OCI-LY3 (cell line): Measurements from ENCODE around the gene TF.

ENCODE experiments used
- H2AFZ ChIP-seq: fragments of 200-600, 300-600 bp; shearing (Covaris generic); 2 replicates; pipeline ENCODE4 v1.6.0; 2014; ENCODE audit warnings: antibody characterized with exemption, low read depth, low read length
- H3K27ac ChIP-seq: fragments of 200-600, 300-600 bp; sonication (generic); 2 replicates; pipeline ENCODE4 v1.5.1; 2014; ENCODE audit warnings: mild to moderate bottlenecking, low read length, moderate library complexity, mixed read lengths
- H3K27me3 ChIP-seq: fragments of 200-600, 300-600 bp; sonication (generic); 2 replicates; pipeline ENCODE4 v1.6.1; 2014; ENCODE audit warnings: low read depth, low read length, mixed read lengths
- H3K36me3 ChIP-seq: fragments of 200-600, 300-600 bp; sonication (generic); replicated peaks from 2 replicates; pipeline ENCODE3; 2014; ENCODE audit warnings: low read depth, low read length, mixed read lengths
- H3K4me1 ChIP-seq: fragments of 300-600, 200-600 bp; sonication (generic); 2 replicates; pipeline ENCODE4 v1.6.1; 2014; ENCODE audit warnings: low read length, mixed read lengths
- H3K4me2 ChIP-seq: fragments of 200-600, 300-600 bp; sonication (generic); 2 replicates; pipeline ENCODE4 v1.6.1; 2014; ENCODE audit warnings: low read length, mixed read lengths
- H3K4me3 ChIP-seq: fragments of 300-600, 200-600 bp; sonication (generic); 2 replicates; pipeline ENCODE4 v1.5.1; 2014; ENCODE audit warnings: antibody characterized with exemption, mild to moderate bottlenecking, low read length, moderate library complexity
- H3K79me2 ChIP-seq: fragments of 300-600, 200-600 bp; shearing (Covaris generic); 2 replicates; pipeline ENCODE4 v1.6.1; 2014; ENCODE audit warnings: mild to moderate bottlenecking, low read length, mixed read lengths
- H3K9ac ChIP-seq: fragments of 300-600, 200-600 bp; shearing (Covaris generic); 2 replicates; pipeline ENCODE4 v1.6.0; 2014; ENCODE audit warnings: mild to moderate bottlenecking, low read length, moderate library complexity
- H3K9me3 ChIP-seq: fragments of 200-600, 300-600 bp; shearing (Covaris generic); 2 replicates; pipeline ENCODE4 v1.6.1; 2014; ENCODE audit warnings: low read length, mixed read lengths; ENCODE audit not compliant: insufficient read depth
- H4K20me1 ChIP-seq: fragments of 200-600, 300-600 bp; sonication (generic); 2 replicates; pipeline ENCODE4 v1.6.1; 2016; ENCODE audit warnings: low read length, mixed read lengths; ENCODE audit not compliant: insufficient read depth
- EZH2phosphoT487 ChIP-seq: fragments of 200-600 bp; shearing (Covaris generic); IDR thresholded peaks from 2 replicates; pipeline ENCODE4 v1.6.1; 2018; ENCODE audit warnings: antibody characterized with exemption, mixed run types, low read depth
- TF ChIP-seq, protein P1 (sequence below): fragments of 200-600, 300-600 bp; sonication (generic); IDR thresholded peaks from 2 replicates; pipeline ENCODE4 v1.5.1; 2014; ENCODE audit warnings: antibody characterized with exemption, low read length, low read depth

TF gene

DNA sequence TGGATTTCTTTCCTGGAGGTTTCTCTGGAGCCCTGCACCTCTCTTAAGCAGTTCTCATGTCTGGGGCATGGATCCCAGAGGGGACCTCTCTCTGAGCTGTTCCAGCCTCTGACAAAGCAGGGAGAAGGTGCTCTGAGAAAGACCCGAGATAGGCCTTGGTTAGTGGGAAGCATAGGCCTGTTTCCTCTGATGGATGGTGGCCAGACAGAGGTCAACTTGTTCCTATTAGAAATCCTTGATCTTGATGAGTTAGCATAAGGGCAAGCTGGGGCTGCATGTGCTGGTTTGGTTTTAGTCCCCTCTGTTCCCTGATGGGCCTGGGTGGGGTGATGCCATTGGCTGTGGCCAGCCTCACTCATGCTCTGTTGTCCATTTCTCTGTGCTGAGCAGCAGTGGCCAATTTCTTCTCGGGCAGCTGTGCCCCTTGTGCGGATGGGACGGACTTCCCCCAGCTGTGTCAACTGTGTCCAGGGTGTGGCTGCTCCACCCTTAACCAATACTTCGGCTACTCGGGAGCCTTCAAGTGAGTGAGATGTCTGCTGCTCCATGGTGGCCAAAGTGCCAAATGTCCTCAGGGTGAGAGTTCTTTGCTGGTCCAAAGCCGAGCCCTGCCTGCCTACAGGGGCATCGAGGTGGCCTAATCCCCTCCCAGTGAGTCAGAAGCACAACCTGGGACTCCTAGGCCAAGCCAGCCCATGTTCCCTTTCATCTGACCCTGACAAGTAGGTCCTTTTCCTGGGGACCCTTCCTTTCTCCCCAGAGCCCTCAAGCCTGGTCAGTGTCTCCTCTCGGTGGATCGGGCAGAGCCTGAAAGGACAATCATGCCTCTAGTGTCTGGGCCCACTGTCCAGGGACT lies 9.0 kb downstream of the TF start:
- H3K27me3 ChIP-seq, result 0 out of 2 replicates have a peak, but pooled peaks cover 4% of the 10 kb centered on the region
- H2AFZ ChIP-seq, result no peak overlapping the region
- TF ChIP-seq, protein P1, sequence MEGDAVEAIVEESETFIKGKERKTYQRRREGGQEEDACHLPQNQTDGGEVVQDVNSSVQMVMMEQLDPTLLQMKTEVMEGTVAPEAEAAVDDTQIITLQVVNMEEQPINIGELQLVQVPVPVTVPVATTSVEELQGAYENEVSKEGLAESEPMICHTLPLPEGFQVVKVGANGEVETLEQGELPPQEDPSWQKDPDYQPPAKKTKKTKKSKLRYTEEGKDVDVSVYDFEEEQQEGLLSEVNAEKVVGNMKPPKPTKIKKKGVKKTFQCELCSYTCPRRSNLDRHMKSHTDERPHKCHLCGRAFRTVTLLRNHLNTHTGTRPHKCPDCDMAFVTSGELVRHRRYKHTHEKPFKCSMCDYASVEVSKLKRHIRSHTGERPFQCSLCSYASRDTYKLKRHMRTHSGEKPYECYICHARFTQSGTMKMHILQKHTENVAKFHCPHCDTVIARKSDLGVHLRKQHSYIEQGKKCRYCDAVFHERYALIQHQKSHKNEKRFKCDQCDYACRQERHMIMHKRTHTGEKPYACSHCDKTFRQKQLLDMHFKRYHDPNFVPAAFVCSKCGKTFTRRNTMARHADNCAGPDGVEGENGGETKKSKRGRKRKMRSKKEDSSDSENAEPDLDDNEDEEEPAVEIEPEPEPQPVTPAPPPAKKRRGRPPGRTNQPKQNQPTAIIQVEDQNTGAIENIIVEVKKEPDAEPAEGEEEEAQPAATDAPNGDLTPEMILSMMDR, result no peak
- TF ChIP-seq EZH2phosphoT487, result no peak
- H3K27ac ChIP-seq, result no peak overlapping the region
- H3K4me3 ChIP-seq, result no peak overlapping the region
- no peaks in the 10 kb centered on the region for H4K20me1 ChIP-seq
- H3K9me3 ChIP-seq, result no peaks in the 10 kb centered on the region
- no peak overlapping the region for H3K4me2 ChIP-seq
- H3K4me1 ChIP-seq, result no peaks in the 10 kb centered on the region
- no peaks in the 10 kb centered on the region for H3K36me3 ChIP-seq
- no peak overlapping the region for H3K9ac ChIP-seq
- H3K79me2 ChIP-seq, result no peaks in the 10 kb centered on the region

DNA sequence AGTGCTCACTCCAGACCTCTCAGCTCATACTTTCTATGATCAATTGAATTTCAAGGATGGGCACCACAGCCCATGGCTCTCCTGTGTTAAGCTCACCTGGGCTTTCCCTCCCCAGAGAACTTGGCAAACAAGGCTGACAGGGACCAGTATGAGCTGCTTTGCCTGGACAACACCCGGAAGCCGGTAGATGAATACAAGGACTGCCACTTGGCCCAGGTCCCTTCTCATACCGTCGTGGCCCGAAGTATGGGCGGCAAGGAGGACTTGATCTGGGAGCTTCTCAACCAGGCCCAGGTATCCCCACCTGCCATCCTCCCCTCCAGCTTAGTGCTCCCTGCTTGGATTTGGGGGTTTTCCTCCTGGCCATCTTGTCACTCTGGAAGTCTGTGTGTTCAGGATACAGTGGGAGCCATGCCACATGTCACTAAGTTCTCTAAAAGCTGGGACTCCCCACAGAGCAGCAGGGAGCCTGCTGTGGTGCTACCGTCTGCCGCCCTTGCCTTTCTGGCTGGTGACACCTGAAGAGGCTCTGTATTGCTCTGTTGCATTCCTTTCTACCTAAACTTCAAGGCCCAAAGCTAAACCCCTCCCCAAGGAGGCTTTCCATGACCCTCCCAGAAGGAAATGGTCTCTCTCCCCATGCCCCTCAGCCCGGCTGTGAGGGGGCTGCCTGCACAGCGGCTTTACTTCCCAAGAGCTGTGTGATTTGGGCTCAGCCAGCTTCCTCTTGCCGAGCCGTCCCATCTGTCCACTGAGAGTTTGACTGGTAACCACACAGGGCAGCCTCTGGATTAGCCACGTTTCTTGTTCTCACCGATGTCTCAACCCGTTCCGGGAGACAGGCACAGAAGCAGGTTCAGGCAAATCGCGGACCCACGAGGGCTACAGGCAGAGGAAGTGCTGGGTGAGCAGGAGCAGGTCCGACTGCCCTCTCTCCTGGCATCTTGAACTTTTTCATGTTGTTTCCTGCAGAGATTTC lies 10.8 kb downstream of the TF start:
- Histone ChIP-seq H3K4me1 (no peaks in the 10 kb centered on the region), H3K4me2 (no peak overlapping the region), H3K36me3 (no peaks in the 10 kb centered on the region), H2AFZ (no peak overlapping the region), H3K79me2 (no peaks in the 10 kb centered on the region), H3K27ac (no peak overlapping the region), H3K4me3 (no peak overlapping the region), H3K9ac (no peak overlapping the region), H3K27me3 (peaks cover 18% of the 10 kb centered on the region), H4K20me1 (no peaks in the 10 kb centered on the region), H3K9me3 (no peaks in the 10 kb centered on the region)
- TF ChIP-seq, protein P1, result no peak
- TF ChIP-seq EZH2phosphoT487, result no peak

DNA sequence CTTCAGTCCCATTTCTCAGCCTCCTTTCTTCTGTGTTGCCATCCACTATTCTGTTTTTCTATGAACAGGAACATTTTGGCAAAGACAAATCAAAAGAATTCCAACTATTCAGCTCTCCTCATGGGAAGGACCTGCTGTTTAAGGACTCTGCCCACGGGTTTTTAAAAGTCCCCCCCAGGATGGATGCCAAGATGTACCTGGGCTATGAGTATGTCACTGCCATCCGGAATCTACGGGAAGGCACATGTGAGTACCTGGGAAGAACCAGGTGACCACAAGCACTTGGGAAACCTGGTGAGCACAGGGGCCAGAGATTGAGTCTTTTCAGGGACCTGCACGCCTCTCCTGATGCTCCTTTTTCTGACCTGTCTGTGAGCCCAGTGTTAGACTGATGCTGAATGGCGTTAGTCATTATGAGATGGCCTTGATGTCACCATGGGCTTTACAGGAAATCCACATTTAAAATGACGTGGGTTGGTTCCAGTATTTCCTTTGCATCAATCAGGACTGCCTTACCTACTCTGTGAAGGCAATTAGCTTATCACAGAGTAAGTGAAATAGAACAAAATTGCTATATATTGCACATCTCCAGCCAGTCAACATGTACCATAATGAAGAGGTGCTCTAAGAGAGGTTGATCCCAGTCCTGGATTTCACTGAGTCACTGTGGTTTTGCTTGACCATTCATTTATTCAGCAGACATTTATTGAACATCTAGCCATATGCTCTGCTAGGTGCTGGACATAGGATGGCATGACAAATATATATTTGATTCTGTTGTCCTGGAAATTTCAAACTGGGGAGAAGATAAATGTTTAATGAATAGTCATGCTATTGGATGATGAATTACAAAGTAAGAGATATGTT lies 11.7 kb downstream of the TF start:
- no peak overlapping the region for H3K9ac ChIP-seq
- H3K4me2 ChIP-seq, result no peak overlapping the region
- TF ChIP-seq EZH2phosphoT487, result no peak
- TF ChIP-seq, protein P1, result no peak
- H3K27ac ChIP-seq, result no peak overlapping the region
- no peaks in the 10 kb centered on the region for H3K36me3 ChIP-seq
- no peaks in the 10 kb centered on the region for H3K9me3 ChIP-seq
- no peaks in the 10 kb centered on the region for H3K79me2 ChIP-seq
- no peaks in the 10 kb centered on the region for H4K20me1 ChIP-seq
- peaks cover 25% of the 10 kb centered on the region for H3K27me3 ChIP-seq
- H3K4me3 ChIP-seq, result no peak overlapping the region
- no peaks in the 10 kb centered on the region for H3K4me1 ChIP-seq
- no peak overlapping the region for H2AFZ ChIP-seq
